Measurements from ENCODE around the gene FBXL16.

DNA sequence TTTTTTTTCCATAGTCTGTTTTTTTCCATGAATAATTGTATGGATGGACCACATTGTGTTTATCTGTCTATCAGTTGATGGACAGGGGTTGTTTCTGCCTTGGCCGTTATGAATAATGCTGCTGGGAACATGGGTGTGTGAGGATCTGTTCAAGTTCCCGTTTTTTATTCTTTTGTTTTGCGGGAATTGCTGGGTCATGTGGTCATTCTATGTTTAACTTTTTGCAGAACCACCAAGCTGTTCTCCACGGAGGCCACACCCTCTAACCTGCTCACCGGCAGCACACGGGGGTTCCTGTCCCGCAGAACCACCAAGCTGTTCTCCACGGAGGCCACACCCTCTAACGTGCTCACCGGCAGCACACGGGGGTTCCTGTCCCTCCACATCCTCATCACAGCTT is 49.1 kb upstream of the FBXL16 start:
- TF ChIP-seq, protein P1, sequence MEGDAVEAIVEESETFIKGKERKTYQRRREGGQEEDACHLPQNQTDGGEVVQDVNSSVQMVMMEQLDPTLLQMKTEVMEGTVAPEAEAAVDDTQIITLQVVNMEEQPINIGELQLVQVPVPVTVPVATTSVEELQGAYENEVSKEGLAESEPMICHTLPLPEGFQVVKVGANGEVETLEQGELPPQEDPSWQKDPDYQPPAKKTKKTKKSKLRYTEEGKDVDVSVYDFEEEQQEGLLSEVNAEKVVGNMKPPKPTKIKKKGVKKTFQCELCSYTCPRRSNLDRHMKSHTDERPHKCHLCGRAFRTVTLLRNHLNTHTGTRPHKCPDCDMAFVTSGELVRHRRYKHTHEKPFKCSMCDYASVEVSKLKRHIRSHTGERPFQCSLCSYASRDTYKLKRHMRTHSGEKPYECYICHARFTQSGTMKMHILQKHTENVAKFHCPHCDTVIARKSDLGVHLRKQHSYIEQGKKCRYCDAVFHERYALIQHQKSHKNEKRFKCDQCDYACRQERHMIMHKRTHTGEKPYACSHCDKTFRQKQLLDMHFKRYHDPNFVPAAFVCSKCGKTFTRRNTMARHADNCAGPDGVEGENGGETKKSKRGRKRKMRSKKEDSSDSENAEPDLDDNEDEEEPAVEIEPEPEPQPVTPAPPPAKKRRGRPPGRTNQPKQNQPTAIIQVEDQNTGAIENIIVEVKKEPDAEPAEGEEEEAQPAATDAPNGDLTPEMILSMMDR (IDR thresholded peaks at IDR 0.05) = no peak
- TF ChIP-seq POLR2A (IDR thresholded peaks at IDR 0.05) = no peak

Data from esophagus squamous epithelium (tissue), 4 donors.